Right renal pelvis (tissue), 4 donors: ENCODE results near the gene BCL7A. TPM values are rescaled to one million over a fixed set of nuclear protein-coding genes. Genes with fewer than 3 reads are reported as not detected.

Experiments used
- polyA plus RNA-seq, 4 donors: library from polyadenylated mRNA; unstranded; fragments of 120-200 nt; gene quantifications; one replicate each; pipeline ENCODE4 v1.2.1, GENCODE V29; 2013; ENCODE audit not compliant: insufficient read length in 4 of 4

BCL7A gene
- polyA plus RNA-seq, 4 donors, result 34.0 to 39.7 (median 37.6) TPM

Other genes with a start within 250 kb of the BCL7A start
- gene RHOF, start 228.2 kb upstream of the BCL7A start, polyA plus RNA-seq, result 10 to 100 TPM in 3 of 4 donors, 1 to 10 TPM in 1; 8.6 to 13.7 (median 11.9) TPM
- 10 to 100 TPM; 13.6 to 17.3 (median 15.6) TPM for gene SETD1B, start 217.9 kb upstream of the BCL7A start, polyA plus RNA-seq
- gene HPD, start 163.0 kb upstream of the BCL7A start, polyA plus RNA-seq, result 1 to 10 TPM; 1.5 to 5.3 (median 3.6) TPM
- 10 to 100 TPM; 48.9 to 58.6 (median 54.3) TPM for gene PSMD9, start 133.1 kb upstream of the BCL7A start, polyA plus RNA-seq
- gene CFAP251, start 103.3 kb upstream of the BCL7A start, polyA plus RNA-seq, result 10 to 100 TPM in 2 of 4 donors, 1 to 10 TPM in 2; 9.6 to 14.5 (median 10.3) TPM
- gene MLXIP, start 56.9 kb downstream of the BCL7A start, polyA plus RNA-seq, result 10 to 100 TPM; 28.4 to 35.4 (median 31.3) TPM
- not detected for gene IL31, start 152.3 kb downstream of the BCL7A start, polyA plus RNA-seq
- gene LRRC43, start 161.2 kb downstream of the BCL7A start, polyA plus RNA-seq, result 1 to 10 TPM; 5.2 to 7.2 (median 6.1) TPM
- gene B3GNT4, start 181.8 kb downstream of the BCL7A start, polyA plus RNA-seq, result 1 to 10 TPM; 2.2 to 3.8 (median 3.2) TPM
- 10 to 100 TPM; 72.0 to 81.9 (median 78.0) TPM for gene DIABLO, start 204.2 kb downstream of the BCL7A start, polyA plus RNA-seq
- gene VPS33A, start 244.6 kb downstream of the BCL7A start, polyA plus RNA-seq, result 10 to 100 TPM; 15.9 to 22.4 (median 19.8) TPM